ENCODE measurements around the gene CABYR.

DNA sequence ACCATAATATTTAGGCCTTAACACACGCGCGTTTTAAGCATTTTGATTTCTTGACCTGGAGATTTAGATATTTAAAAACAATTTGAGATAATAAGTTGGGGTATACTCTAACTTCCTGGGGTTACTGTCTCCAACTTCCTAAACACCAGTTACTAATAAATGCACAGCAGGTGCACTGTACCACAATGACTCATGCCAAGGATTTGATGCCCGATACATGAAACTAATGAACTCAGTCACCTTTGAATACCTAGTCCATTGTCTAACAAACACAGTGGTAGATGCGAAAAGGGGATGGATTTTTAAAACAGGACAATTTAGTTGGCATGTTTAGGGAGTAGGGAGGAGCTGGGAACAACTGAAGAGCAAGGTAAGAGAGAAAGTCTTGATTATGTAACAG, 21.2 kb downstream of the CABYR start:
- TF ChIP-seq, protein P1, sequence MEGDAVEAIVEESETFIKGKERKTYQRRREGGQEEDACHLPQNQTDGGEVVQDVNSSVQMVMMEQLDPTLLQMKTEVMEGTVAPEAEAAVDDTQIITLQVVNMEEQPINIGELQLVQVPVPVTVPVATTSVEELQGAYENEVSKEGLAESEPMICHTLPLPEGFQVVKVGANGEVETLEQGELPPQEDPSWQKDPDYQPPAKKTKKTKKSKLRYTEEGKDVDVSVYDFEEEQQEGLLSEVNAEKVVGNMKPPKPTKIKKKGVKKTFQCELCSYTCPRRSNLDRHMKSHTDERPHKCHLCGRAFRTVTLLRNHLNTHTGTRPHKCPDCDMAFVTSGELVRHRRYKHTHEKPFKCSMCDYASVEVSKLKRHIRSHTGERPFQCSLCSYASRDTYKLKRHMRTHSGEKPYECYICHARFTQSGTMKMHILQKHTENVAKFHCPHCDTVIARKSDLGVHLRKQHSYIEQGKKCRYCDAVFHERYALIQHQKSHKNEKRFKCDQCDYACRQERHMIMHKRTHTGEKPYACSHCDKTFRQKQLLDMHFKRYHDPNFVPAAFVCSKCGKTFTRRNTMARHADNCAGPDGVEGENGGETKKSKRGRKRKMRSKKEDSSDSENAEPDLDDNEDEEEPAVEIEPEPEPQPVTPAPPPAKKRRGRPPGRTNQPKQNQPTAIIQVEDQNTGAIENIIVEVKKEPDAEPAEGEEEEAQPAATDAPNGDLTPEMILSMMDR (IDR thresholded peaks at IDR 0.05; ENCODE audit: control extremely low read depth in 1 of 3, insufficient read depth in 1 of 3, low read depth in 1 of 3, low read length in 3 of 3): no peak
- TF ChIP-seq RAD21 (IDR thresholded peaks at IDR 0.05 in 1 of 2, conservative IDR thresholded peaks at IDR 0.05 in 1 of 2; ENCODE audit: low read depth in 2 of 2, low read length in 2 of 2) (no peak), POLR2AphosphoS5 (IDR thresholded peaks at IDR 0.05; ENCODE audit: low read depth, low read length) (no peak), GTF2F1 (IDR thresholded peaks at IDR 0.05; ENCODE audit: borderline replicate concordance, low read depth, low read length) (no peak), SIN3A (conservative IDR thresholded peaks at IDR 0.05 in 1 of 2, IDR thresholded peaks at IDR 0.05 in 1 of 2; ENCODE audit: low read depth in 1 of 2, low read length in 2 of 2) (no peak), TAF1 (IDR thresholded peaks at IDR 0.05; ENCODE audit: low read depth, low read length) (no peak), BRCA1 (IDR thresholded peaks at IDR 0.05; ENCODE audit: low read depth, low read length) (no peak), SRF (IDR thresholded peaks at IDR 0.05; ENCODE audit: low read depth, low read length) (no peak), SUZ12 (IDR thresholded peaks at IDR 0.05; ENCODE audit: low read length) (no peak)
- TF ChIP-seq, protein P2, sequence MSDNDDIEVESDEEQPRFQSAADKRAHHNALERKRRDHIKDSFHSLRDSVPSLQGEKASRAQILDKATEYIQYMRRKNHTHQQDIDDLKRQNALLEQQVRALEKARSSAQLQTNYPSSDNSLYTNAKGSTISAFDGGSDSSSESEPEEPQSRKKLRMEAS (IDR thresholded peaks at IDR 0.05): no peak

Data from H1 (cell line).